ENCODE measurements around the gene TSC22D3.
"Not testable (repeated sequence)": the region's sequence is repeated elsewhere in the genome, so short reads cannot be mapped to it uniquely, and the experiment has no call there.

TSC22D3 gene

DNA sequence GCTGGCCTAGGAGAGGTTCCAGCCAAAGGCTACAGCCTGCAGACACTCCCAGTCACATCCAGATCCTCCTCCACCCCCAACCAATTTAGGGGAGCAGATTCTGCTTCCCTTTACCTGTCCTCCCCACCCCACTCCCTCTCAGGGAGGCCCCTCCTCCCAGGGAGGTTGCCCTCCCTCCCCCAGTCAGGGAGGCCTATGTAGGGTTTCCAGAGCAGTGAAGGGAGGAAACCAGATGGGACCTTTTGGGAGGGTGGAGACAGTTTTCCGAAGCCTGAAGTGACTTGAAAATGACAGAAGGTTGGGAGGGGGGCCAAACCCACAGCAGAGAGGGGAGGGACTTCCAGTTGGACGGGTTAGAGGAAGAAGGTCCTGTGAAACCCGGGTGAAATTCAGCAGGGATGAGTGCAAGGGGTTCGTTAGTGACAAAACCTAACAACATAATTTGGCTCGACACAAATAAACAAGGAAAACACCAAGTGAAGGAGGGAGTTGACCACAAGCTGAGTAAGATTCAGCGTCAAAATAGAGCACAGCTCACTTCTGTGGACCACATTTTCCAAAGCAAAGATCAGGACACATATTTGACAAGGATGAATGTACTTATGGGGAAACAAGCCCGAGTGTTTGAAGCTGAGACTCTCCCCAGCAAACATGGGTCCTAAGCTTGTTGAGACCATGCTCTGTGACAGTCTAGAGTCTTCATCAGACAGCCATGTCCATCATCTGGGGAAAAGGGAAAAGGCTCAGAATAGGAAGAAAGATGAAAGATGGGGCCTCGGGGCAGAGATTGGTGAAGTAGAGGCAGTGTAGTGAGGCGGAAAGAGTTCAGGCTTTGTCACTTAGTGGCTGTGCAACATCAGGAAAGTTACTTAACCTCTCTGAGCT, 100.9 kb downstream of the TSC22D3 start:
- H3K27ac ChIP-seq: no peak overlapping the region
- no peak for TF ChIP-seq ZFX (IDR thresholded peaks at IDR 0.05; ENCODE audit: borderline replicate concordance)
- TF ChIP-seq, protein P1, sequence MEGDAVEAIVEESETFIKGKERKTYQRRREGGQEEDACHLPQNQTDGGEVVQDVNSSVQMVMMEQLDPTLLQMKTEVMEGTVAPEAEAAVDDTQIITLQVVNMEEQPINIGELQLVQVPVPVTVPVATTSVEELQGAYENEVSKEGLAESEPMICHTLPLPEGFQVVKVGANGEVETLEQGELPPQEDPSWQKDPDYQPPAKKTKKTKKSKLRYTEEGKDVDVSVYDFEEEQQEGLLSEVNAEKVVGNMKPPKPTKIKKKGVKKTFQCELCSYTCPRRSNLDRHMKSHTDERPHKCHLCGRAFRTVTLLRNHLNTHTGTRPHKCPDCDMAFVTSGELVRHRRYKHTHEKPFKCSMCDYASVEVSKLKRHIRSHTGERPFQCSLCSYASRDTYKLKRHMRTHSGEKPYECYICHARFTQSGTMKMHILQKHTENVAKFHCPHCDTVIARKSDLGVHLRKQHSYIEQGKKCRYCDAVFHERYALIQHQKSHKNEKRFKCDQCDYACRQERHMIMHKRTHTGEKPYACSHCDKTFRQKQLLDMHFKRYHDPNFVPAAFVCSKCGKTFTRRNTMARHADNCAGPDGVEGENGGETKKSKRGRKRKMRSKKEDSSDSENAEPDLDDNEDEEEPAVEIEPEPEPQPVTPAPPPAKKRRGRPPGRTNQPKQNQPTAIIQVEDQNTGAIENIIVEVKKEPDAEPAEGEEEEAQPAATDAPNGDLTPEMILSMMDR (IDR thresholded peaks at IDR 0.05): no peak

DNA sequence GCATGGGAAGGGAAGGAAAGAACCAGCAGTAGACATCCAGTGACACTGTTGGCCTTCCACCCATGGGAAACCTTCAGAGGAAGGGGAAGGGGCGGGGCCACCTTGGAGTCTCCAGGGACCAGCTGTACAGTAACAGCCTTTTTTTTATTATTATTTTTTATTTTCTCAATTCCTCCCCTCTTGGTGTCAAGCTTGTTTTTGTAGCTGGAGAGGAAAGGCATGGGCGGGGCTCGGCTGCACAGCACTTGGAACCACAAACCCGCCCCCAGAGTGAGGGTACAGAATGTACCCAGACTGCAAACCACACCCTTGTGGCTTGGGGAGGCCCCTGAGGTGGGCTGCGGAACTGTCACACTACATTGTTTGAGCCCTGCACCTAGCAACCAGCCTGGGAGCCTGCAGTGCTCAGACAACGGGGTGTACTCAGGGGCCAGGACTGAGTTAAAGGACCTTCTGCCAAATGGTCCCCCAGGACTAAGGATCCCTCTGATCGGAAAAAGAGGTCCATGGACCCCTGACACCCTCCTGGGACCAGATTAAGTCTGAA, 101.6 kb downstream of the TSC22D3 start:
- H3K27ac ChIP-seq: no peak overlapping the region
- no peak for TF ChIP-seq ZFX (IDR thresholded peaks at IDR 0.05; ENCODE audit: borderline replicate concordance)
- TF ChIP-seq, protein P1 (IDR thresholded peaks at IDR 0.05): no peak

DNA sequence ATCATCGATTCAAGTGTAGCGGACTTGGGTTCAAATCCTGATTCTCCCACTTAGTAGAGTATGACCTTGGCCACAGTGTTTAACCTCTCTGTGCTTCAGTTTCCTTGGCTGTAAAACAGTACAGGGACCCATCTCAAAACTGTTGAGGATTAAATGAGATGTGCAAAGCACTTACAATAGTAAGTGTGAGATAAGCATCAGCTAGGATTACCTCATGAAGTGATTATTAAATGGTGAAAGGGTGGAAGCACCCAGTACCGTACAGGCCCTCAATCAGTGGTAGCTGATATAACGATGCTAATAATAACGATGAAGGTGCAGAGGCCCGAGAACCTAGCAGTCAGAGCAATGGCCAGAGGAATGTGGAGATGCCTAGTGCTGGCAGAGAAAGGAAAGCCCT, 102.2 kb downstream of the TSC22D3 start:
- H3K27ac ChIP-seq: no peak overlapping the region
- TF ChIP-seq ZFX (IDR thresholded peaks at IDR 0.05; ENCODE audit: borderline replicate concordance): no peak
- TF ChIP-seq, protein P1 (IDR thresholded peaks at IDR 0.05): no peak

DNA sequence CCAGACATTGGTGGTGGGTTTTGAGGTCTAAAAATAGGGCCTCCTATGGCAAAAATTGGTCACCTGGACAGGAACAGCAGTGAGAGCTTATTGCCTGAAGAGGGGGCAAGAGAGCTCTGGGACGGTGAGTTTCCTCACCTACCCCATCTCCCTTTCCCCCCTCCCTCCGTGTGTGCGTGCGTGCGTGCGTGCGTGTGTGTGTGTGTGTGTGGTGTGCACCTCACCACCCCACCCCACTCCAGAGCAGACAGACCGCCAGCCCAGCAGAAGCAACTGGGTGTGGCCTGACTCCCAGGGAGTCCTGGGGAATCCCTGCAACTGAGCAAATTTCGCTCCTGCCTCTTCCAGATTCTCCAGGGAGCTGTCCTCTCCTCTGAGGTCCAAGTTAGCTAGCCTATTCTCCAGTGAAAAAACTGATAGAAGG, 102.6 kb downstream of the TSC22D3 start:
- no peak overlapping the region for H3K27ac ChIP-seq
- no peak for TF ChIP-seq ZFX (IDR thresholded peaks at IDR 0.05; ENCODE audit: borderline replicate concordance)
- TF ChIP-seq, protein P1 (IDR thresholded peaks at IDR 0.05): peak; percentile 71

DNA sequence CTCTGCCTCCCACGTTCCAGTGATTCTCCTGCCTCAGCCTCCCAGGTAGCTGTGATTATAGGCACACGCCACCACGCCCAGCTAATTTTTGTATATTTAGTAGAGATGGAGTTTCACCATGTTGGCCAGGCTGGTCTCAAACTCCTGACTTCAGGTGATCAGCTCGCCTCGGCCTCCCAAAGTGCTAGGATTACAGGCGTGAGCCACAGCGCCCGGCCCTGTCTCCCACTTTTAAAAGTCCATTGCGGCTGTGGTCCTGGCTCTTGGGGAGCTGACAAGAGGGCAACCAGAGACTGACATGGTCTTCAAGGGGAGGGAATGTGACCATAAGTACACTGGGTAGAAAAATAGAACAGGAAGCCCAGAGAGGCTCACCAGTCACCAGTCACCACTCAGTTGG, 104.3 kb downstream of the TSC22D3 start:
- H3K27ac ChIP-seq: not testable (repeated sequence)

DNA sequence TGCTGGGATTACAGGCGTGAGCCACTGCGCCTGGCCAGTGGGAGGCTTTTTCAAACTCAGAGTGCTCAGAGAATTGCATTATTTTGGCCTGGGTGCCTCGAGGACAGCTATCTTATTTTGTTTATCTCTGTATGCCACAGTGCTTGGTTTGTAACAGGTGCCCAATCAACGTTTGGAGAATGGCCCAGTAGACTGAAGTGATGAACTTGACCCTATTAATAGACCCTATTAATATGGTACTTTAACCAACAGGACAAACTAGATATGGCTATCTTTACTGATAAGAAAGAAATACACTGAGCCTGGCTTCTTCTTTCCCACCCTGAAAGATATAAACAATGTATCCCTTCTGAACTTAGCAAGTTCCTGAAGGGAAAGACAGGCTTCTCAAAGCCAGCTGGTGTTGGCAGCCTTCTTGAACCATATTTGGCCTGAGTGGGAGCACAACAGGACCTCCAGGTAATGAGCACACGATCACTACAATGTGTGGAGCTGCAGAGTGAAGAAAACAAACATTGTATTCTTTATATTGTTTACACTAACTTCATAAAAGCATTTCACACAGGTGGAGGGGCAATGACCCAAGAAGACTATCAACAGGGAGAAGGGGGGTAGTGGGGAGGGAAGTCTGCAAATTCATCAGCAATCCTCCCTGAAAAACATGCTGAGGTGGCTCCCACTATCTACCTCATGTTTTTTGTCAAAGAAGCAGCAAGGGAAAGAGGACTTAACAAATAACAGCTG, 105.5 kb downstream of the TSC22D3 start:
- H3K27ac ChIP-seq: no peak overlapping the region
- TF ChIP-seq ZFX (IDR thresholded peaks at IDR 0.05; ENCODE audit: borderline replicate concordance): no peak
- TF ChIP-seq, protein P1 (IDR thresholded peaks at IDR 0.05): no peak

DNA sequence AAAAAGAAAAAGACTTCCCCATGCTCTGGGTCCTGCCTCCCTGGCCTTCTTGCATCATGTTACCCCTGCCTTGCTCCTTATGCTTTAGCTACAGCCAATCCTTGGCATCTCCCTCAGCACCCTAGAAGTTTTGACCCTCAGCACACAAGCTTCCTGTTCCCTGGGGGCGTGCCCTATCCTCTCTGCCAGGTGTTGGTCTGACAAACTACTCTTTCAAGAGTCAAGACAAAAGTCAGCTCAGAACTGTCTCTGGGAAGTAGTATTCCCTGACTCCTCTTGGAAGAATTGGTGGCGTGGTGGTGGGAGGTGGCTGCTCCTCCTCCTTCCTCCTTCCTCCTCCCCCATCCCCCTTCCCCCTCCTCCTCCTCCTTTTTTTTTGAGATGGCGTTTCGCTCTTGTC, 106.3 kb downstream of the TSC22D3 start:
- TF ChIP-seq ZFX (IDR thresholded peaks at IDR 0.05; ENCODE audit: borderline replicate concordance): no peak
- TF ChIP-seq, protein P1 (IDR thresholded peaks at IDR 0.05): no peak
- H3K27ac ChIP-seq: no peak overlapping the region

DNA sequence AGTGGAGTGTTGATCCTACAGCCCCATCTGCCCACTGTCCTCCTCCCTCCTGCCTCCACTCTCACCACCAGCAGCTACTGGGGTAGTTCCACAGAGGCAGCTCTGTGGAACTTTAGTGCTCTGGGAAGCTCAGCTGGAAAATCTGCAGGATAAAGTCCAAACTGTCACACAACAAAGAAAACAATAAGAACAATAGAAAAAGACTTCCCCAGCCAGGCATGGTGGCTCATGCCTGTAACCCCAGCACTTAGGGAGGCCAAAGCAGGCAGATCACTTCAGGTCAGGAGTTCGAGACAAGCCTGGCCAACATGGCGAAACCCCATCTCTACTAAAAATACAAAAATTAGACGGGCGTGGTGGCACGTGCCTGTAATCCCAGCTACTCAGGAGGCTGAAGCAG, 106.9 kb downstream of the TSC22D3 start:
- H3K27ac ChIP-seq: not testable (repeated sequence)
